SK-N-SH (cell line): ENCODE data around the gene MED27. TPM values are rescaled to one million over a fixed set of nuclear protein-coding genes. Genes with fewer than 3 reads are reported as not detected.

Experiments used
- CTCF ChIA-PET: fragments of 300-600, 350-600 bp; formaldehyde crosslinking; extraction: SDS; loops from one replicate; lab custom pipeline; 2021; lab: Yijun Ruan, JAX
- POLR2A ChIA-PET: fragments of 350-600 bp; sonication (Branson Sonifier 250); formaldehyde crosslinking; extraction: SDS; loops from one replicate; lab custom pipeline; 2020; ENCODE audit warnings: antibody characterized with exemption, inconsistent platforms; lab: Yijun Ruan, JAX
- DNase-seq: peaks from one replicate; pipeline ENCODE4 v3.0.0; 2012
- H2AFZ ChIP-seq: fragments of 200-600 bp; sonication (generic); 2 replicates; pipeline ENCODE4 v1.8.1; 2016; ENCODE audit warnings: antibody characterized with exemption, mild to moderate bottlenecking, low read depth
- H3F3A ChIP-seq: fragments of 200-600 bp; sonication (generic); replicated peaks from 2 replicates; pipeline ENCODE3; 2016; ENCODE audit warnings: antibody characterized with exemption, mild to moderate bottlenecking; ENCODE audit not compliant: insufficient read depth
- H3K27ac ChIP-seq, 2 experiments: fragments of 200-500 bp in 1 of 2; fragments of 200-600 bp in 1 of 2; sonication (Bioruptor generic) in 1 of 2; sonication (generic), shearing (Covaris generic) in 1 of 2; 2 replicates each; pipeline versions ENCODE4 v1.5.1 to v1.6.1; 2014 to 2016; ENCODE audit warnings: low read depth in 2 of 2, inconsistent platforms in 1 of 2, low read length in 1 of 2, mild to moderate bottlenecking in 1 of 2, mixed read lengths in 1 of 2
- H3K27me3 ChIP-seq: fragments of 200-600 bp; sonication (generic), shearing (Covaris generic); 2 replicates; pipeline ENCODE4 v1.6.1; 2016; ENCODE audit warnings: mixed run types; ENCODE audit not compliant: insufficient read depth
- H3K36me3 ChIP-seq, 2 experiments: fragments of 200-500 bp in 1 of 2; fragments of 200-600 bp in 1 of 2; sonication (Bioruptor generic) in 1 of 2; sonication (generic) in 1 of 2; replicated peaks in 1 of 2; 2 replicates each; pipeline versions ENCODE3 to v1.5.1; 2014 to 2016; ENCODE audit warnings: low read length in 1 of 2, mild to moderate bottlenecking in 1 of 2; ENCODE audit not compliant: insufficient read depth in 2 of 2, control insufficient read depth in 1 of 2
- H3K4me1 ChIP-seq, 2 experiments: fragments of 200-500 bp in 1 of 2; fragments of 200-600 bp in 1 of 2; sonication (Bioruptor generic) in 1 of 2; sonication (generic), shearing (Covaris generic) in 1 of 2; 2 replicates each; pipeline versions ENCODE4 v1.5.1 to v1.6.1; 2014 to 2016; ENCODE audit warnings: low read depth in 1 of 2, low read length in 1 of 2, mixed run types in 1 of 2; ENCODE audit not compliant: insufficient read depth in 2 of 2, control insufficient read depth in 1 of 2
- H3K4me2 ChIP-seq: fragments of 200-600 bp; sonication (generic), shearing (Covaris generic); 2 replicates; pipeline ENCODE4 v1.6.1; 2017; ENCODE audit warnings: mixed run types
- H3K4me3 ChIP-seq, 2 experiments: fragments of 200-500 bp in 1 of 2; fragments of 200-600 bp in 1 of 2; sonication (Bioruptor generic) in 1 of 2; sonication (generic), shearing (Covaris generic) in 1 of 2; 2 replicates each; pipeline versions ENCODE4 v1.5.1 to v1.8.1; 2014 to 2016; ENCODE audit warnings: low read depth in 2 of 2, inconsistent platforms in 1 of 2, low read length in 1 of 2, mild to moderate bottlenecking in 1 of 2, mixed read lengths in 1 of 2, moderate library complexity in 1 of 2
- H3K79me2 ChIP-seq: fragments of 200-600 bp; sonication (generic); 2 replicates; pipeline ENCODE4 v1.8.1; 2017; ENCODE audit warnings: mild to moderate bottlenecking; ENCODE audit not compliant: insufficient read depth
- H3K9ac ChIP-seq: fragments of 200-600 bp; sonication (generic); 2 replicates; pipeline ENCODE4 v1.6.1; 2017; ENCODE audit warnings: mixed run types
- H3K9me2 ChIP-seq: fragments of 200-600 bp; sonication (generic); 2 replicates; pipeline ENCODE4 v1.6.1; 2017; ENCODE audit warnings: mixed run types
- H3K9me3 ChIP-seq: fragments of 200-600 bp; sonication (generic); 2 replicates; pipeline ENCODE4 v1.6.1; 2017; ENCODE audit warnings: mixed run types, mild to moderate bottlenecking, moderate library complexity
- H4K20me1 ChIP-seq: fragments of 200-600 bp; sonication (generic); 2 replicates; pipeline ENCODE4 v1.6.1; 2017; ENCODE audit warnings: mild to moderate bottlenecking, mixed run types; ENCODE audit not compliant: insufficient read depth
- ELF1 ChIP-seq: IDR thresholded peaks from 2 replicates; pipeline ENCODE4 v1.4.0; 2012
- FOSL2 ChIP-seq: IDR thresholded peaks from 2 replicates; pipeline ENCODE4 v1.4.0; 2012; ENCODE audit warnings: low read depth, mild to moderate bottlenecking, moderate library complexity, borderline replicate concordance
- IRF3 ChIP-seq: fragments of 150-350 bp; IDR thresholded peaks from 2 replicates; pipeline ENCODE4 v1.6.1; 2016; ENCODE audit warnings: mild to moderate bottlenecking, low read depth, low read length
- MAX ChIP-seq: IDR thresholded peaks from 2 replicates; pipeline ENCODE4 v1.4.0; 2012; ENCODE audit warnings: low read depth
- PBX3 ChIP-seq: IDR thresholded peaks from 2 replicates; pipeline ENCODE4; 2012
- RAD21 ChIP-seq: IDR thresholded peaks from 2 replicates; pipeline ENCODE4 v1.6.1; 2012; ENCODE audit warnings: mild to moderate bottlenecking, low read length
- RFX5 ChIP-seq: IDR thresholded peaks from 2 replicates; pipeline ENCODE4 v1.6.1; 2012; ENCODE audit warnings: mild to moderate bottlenecking, improper control_type of control experiment, low read length
- RXRA ChIP-seq: IDR thresholded peaks from 2 replicates; pipeline ENCODE4 v1.4.0; 2012; ENCODE audit warnings: low read depth, mild to moderate bottlenecking, borderline replicate concordance
- USF1 ChIP-seq: IDR thresholded peaks from 2 replicates; pipeline ENCODE4 v1.4.0; 2012; ENCODE audit warnings: low read depth, borderline replicate concordance
- USF2 ChIP-seq: fragments of 150-350 bp; IDR thresholded peaks from 2 replicates; pipeline ENCODE4 v1.6.1; 2017; ENCODE audit warnings: antibody characterized with exemption, low read length, low read depth, borderline replicate concordance
- WGBS: methylation state at CpG from one replicate; pipeline ENCODE4 v1.1.6; 2017; ENCODE audit warnings: low lambda C conversion rate; 5-methylcytosine and 5-hydroxymethylcytosine counted together
- polyA plus RNA-seq, 3 experiments: library from polyadenylated mRNA; depleted of rRNA; stranded (reverse); fragments of >200 nt; gene quantifications; 2 replicates each; pipeline ENCODE4 v1.2.3, GENCODE V29; 2012

MED27 gene
- polyA plus RNA-seq, 1 of the 3 experiments (the other 2 are of a cell fraction), result 35.0 TPM

- Histone ChIP-seq H3K27ac (no peak overlapping the region), H2AFZ (no peak overlapping the region), H3K4me1 (peaks cover 0 to 15% of the 10 kb centered on the region in 2 experiments; a peak in 1 of 4 replicates), H3K27me3 (no peaks in the 10 kb centered on the region), H4K20me1 (no peaks in the 10 kb centered on the region), H3K9me3 (no peaks in the 10 kb centered on the region), H3K79me2 (no peaks in the 10 kb centered on the region), H3K4me3 (no peak overlapping the region), H3K4me2 (no peak overlapping the region), H3K9ac (no peak overlapping the region), H3K36me3 (peaks cover 0 to 3% of the 10 kb centered on the region in 2 experiments), H3K9me2 (no peaks in the 10 kb centered on the region), H3F3A (no peaks in the 10 kb centered on the region)
- no peak for DNase-seq
- TF ChIP-seq USF2, result no peak
- TF ChIP-seq RFX5, result no peak
- no peak for TF ChIP-seq RXRA
- no peak for TF ChIP-seq PBX3
- TF ChIP-seq FOSL2, result no peak
- no peak for TF ChIP-seq IRF3
- TF ChIP-seq ELF1, result no peak
- no peak for TF ChIP-seq RAD21
- TF ChIP-seq USF1, result no peak
- CTCF ChIA-PET, result no interaction called here
- POLR2A ChIA-PET, result no interaction called here
- WGBS, result 86% methylated on average over 4 of the region's 4 CpGs
These were observed 198.7 kb downstream of the MED27 start for GRCh38 chr9:131880833-131881583.

GRCh38 chr9:131879911-131880290 lies 199.8 kb downstream of the MED27 start:
- H2AFZ ChIP-seq, result no peak overlapping the region
- no peaks in the 10 kb centered on the region for H3K27me3 ChIP-seq
- H3K9ac ChIP-seq, result no peak overlapping the region
- H3K27ac ChIP-seq, result no peak overlapping the region
- WGBS, result 94% methylated on average over 13 of the region's 13 CpGs
- H3K79me2 ChIP-seq, result no peaks in the 10 kb centered on the region
- peaks cover 0 to 5% of the 10 kb centered on the region in 2 experiments; a peak in 1 of 4 replicates for H3K4me1 ChIP-seq
- DNase-seq, result no peak
- H3F3A ChIP-seq, result no peaks in the 10 kb centered on the region
- H3K4me3 ChIP-seq, result no peak overlapping the region
- ChIA-PET POLR2A (no interaction called here), CTCF (interaction anchor here (0.6 kb wide), 1 partner anchor 61 kb away, joined by 3 read pairs; no protein-coding TSS in a partner anchor)
- H4K20me1 ChIP-seq, result no peaks in the 10 kb centered on the region
- TF ChIP-seq RFX5 (no peak), MAX (no peak)
- H3K4me2 ChIP-seq, result no peak overlapping the region
- H3K36me3 ChIP-seq, result peaks cover 0 to 3% of the 10 kb centered on the region in 2 experiments
- no peaks in the 10 kb centered on the region for H3K9me2 ChIP-seq
- H3K9me3 ChIP-seq, result no peaks in the 10 kb centered on the region
